HG02938 (cell line): ENCODE results near the gene EOGT.

Experiments used
- ATAC-seq: cut with Tn5 transposase; IDR thresholded peaks from one replicate; pipeline ENCODE4 v1.9.1; 2021; ENCODE audit warnings: mild to moderate bottlenecking, moderate library complexity; ENCODE audit not compliant: unreplicated experiment

The EOGT gene

GRCh38 chr3:69009559-69010410, 3.7 kb downstream of the EOGT start:
- ATAC-seq, result no peak

- ATAC-seq, result no peak
Measured at GRCh38 chr3:69008980-69009379, 4.5 kb downstream of the EOGT start.

GRCh38 chr3:69005791-69006482, 7.5 kb downstream of the EOGT start:
- ATAC-seq, result no peak

- no peak for ATAC-seq
Measured at GRCh38 chr3:69005071-69005790, 8.3 kb downstream of the EOGT start.

GRCh38 chr3:69004138-69004537, 9.3 kb downstream of the EOGT start:
- no peak for ATAC-seq

GRCh38 chr3:68999605-69000004, 13.9 kb downstream of the EOGT start:
- no peak for ATAC-seq

GRCh38 chr3:68999158-68999557, 14.3 kb downstream of the EOGT start:
- no peak for ATAC-seq

GRCh38 chr3:68997887-68998286, 15.6 kb downstream of the EOGT start:
- no peak for ATAC-seq

GRCh38 chr3:68996356-68996995, 17.0 kb downstream of the EOGT start:
- no peak for ATAC-seq

- ATAC-seq, result no peak
Measured at GRCh38 chr3:68988740-68989139, 24.7 kb downstream of the EOGT start.

GRCh38 chr3:68987322-68987721, 26.2 kb downstream of the EOGT start:
- ATAC-seq, result no peak

GRCh38 chr3:68986496-68987208, 26.8 kb downstream of the EOGT start:
- ATAC-seq, result no peak

- ATAC-seq, result no peak
Measured at GRCh38 chr3:68985146-68985790, 28.2 kb downstream of the EOGT start.

GRCh38 chr3:68984011-68984530, 29.4 kb downstream of the EOGT start:
- no peak for ATAC-seq

- no peak for ATAC-seq
Measured at GRCh38 chr3:68977486-68978167, 35.9 kb downstream of the EOGT start.

GRCh38 chr3:68974711-68975110, 38.8 kb downstream of the EOGT start:
- ATAC-seq, result no peak

GRCh38 chr3:68973639-68974038, 39.8 kb downstream of the EOGT start:
- no peak for ATAC-seq

GRCh38 chr3:68972358-68972979, 41.0 kb downstream of the EOGT start:
- no peak for ATAC-seq

GRCh38 chr3:68964694-68965093, 48.8 kb downstream of the EOGT start:
- no peak for ATAC-seq
